Activated naive CD8-positive, alpha-beta T cell treated with anti-CD3 and anti-CD28 coated beads, Interleukin-2, amount 50 U/mL, for 24 hours (primary cell): ENCODE data around the gene SRSF12.
A peak's percentile ranks its signal among the peaks of the same experiment; 100 is the strongest.

Source experiments
- ATAC-seq: fragments of 150-1000 bp; cut with Tn5 transposase; one replicate; pipeline ENCODE4 v1.10.0; 2021
- DNase-seq: peaks from one replicate; pipeline ENCODE4 v3.0.0; 2021
- H3K27ac Mint-ChIP-seq: one replicate; pipeline ENCODE4 v1.8.0; 2021; ENCODE audit warnings: mild to moderate bottlenecking, mixed read lengths
- H3K27me3 Mint-ChIP-seq: one replicate; pipeline ENCODE4 v1.8.0; 2021; ENCODE audit warnings: mixed read lengths
- H3K36me3 Mint-ChIP-seq: one replicate; pipeline ENCODE4 v1.8.0; 2021; ENCODE audit warnings: low read depth, mixed read lengths
- H3K4me1 Mint-ChIP-seq: one replicate; pipeline ENCODE4 v1.8.0; 2021; ENCODE audit warnings: mixed read lengths
- H3K4me3 Mint-ChIP-seq: one replicate; pipeline ENCODE4 v1.8.0; 2021; ENCODE audit warnings: mild to moderate bottlenecking, moderate library complexity, mixed read lengths
- H3K9me3 Mint-ChIP-seq: one replicate; pipeline ENCODE4 v1.8.0; 2021; ENCODE audit warnings: mixed read lengths

SRSF12 gene

DNA sequence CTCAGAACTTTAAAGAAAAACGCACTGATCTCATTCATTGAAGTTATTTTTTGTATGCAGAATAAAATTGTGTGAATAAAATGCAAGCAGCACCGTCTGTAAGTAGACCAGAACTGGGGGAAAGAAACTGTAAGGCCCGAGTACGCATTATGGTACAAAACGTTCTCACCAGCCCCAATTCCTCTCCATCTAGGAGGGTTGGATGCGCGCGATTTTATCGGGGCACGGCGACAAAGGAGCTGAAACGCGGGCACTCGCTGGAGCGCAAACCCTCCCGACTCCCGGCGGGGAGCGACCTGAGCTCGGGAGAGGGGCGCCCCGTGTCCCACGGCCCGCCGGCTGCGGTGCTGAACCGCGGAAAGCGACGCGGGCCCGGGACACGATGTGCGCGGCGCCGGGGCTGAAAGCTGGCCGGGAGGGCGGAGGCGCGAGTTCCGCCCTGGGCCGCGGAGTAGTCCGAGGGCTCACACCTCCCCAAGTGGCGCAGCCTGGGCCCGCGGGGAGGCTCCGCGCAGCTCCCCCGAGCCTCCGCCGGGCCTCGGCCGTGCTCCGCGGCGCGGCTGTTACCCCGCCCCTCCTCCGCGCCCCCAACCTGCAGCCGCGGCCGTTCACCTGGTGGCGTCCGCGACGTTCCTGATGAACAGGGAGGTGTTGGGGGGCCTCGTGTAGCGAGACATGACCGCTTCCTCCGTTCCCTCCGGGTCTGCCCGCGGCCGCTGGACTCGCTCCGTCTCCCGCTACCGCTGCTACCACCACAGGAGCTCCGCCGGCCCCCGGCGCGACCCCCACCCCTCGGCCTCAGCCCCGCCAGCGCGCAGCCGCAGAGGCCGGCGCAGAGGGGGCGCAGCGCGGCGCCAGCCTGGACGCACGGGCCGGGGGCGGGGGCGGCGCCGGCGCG, at the start of gene SRSF12:
TSS of gene SRSF12 (minus strand) at position 861 of the 898 bp plus-strand sequence. CDS start at position 677, 184 bp downstream.
- peaks cover 6% of the 10 kb centered on the region for H3K4me1 Mint-ChIP-seq
- peaks cover 6% of the 10 kb centered on the region for H3K27me3 Mint-ChIP-seq
- H3K9me3 Mint-ChIP-seq = no peaks in the 10 kb centered on the region
- ATAC-seq = peak; percentile 89
- H3K27ac Mint-ChIP-seq = peak within 1 kb of the TSS; percentile 33
- DNase-seq = peak; percentile 39
- no peaks in the 10 kb centered on the region for H3K36me3 Mint-ChIP-seq
- H3K4me3 Mint-ChIP-seq = peak within 1 kb of the TSS; percentile 80

DNA sequence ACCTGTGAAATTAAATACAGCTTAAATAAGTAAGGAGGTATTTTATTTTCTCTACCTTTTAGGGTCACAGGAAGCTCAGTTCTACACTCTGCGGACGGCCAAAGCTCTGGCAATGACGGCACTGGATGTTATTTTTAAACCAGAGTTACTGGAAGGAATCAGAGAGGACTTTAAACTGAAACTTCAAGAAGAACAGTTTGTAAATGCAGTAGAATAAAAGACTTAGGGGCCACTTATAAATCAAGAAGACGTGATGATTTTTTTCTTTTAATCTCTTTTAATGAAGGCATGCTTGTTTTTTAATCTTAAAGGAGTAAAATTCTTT, 44.1 kb upstream of the SRSF12 start:
- H3K9me3 Mint-ChIP-seq = no peaks in the 10 kb centered on the region
- DNase-seq (no peak), ATAC-seq (no peak)
- peaks cover 44% of the 10 kb centered on the region for H3K36me3 Mint-ChIP-seq
- H3K4me1 Mint-ChIP-seq = no peaks in the 10 kb centered on the region
- H3K27ac Mint-ChIP-seq = no peak overlapping the region
- no peak overlapping the region for H3K4me3 Mint-ChIP-seq
- no peaks in the 10 kb centered on the region for H3K27me3 Mint-ChIP-seq

DNA sequence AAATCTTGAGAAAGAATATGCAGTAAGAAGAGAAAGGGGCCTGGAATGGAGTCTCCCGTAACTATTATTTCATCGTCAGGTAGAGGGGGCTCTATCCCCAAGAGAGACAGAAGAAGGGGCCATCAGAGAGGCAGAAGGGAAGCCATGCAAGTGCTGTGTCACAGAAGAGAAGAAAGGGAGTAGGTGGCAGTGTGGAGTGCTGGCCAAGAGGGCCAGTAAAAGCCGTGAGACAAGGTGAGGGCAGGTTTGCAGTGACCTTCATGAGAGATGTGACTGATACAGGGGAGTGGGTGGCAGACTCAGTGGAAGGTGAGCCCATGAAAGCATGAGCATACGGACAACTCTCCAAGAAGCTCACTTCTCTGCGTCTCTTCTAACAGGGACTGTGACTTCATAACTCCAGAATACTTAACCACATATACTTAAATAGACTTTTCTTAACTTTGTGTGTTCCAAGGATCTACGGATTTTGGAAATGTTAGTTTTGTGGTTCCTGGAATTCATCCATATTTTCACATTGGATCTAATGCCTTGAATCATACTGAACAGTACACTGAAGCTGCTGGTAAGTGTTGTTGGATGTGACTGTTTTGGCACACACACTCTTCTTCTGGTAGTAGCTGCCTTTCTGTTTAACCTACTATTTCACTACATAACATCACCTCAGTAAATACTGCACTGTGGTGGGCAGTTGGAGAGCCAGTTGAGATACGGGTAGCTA, 43.6 kb upstream of the SRSF12 start:
- Mint-ChIP-seq H3K27me3 (no peaks in the 10 kb centered on the region), H3K4me1 (no peaks in the 10 kb centered on the region), H3K27ac (no peak overlapping the region), H3K4me3 (no peak overlapping the region), H3K9me3 (no peaks in the 10 kb centered on the region), H3K36me3 (peaks cover 41% of the 10 kb centered on the region)
- DNase-seq (no peak), ATAC-seq (no peak)

DNA sequence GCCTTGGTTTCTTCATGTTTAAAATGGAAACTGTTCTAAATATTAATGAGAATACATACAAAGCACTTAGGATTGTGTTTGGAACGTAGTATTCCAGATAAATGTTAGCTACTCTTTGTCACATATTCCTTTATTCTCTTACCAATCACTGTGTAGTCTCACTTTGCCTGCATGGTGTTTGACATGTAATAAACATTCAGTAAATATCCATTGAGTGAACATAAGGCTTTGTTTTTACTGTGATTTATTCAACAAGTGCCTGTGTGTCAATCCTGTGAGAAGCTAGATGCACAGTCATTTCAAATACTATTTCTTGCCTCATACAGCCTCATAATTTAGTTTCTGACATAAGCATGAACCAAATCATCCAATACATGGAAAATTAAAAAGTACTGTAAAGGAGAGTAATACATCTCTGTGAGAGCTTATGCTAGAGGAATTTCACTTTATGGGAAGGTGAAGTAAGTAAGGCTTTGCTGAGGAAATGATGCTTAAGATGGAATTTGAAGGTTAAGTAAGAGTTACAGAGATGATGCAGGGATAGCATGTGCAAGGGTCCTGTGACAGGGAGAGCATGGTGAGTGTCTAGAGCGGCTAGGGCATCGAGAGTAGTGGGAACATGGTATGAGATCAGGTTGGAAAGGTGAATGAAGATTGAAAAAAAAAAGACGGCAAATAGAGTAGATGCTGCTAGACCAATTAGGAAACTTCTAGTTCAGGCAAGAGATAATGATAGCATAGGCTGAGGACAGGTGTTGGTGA, 42.6 kb upstream of the SRSF12 start:
- DNase-seq = no peak
- Mint-ChIP-seq H3K4me3 (no peak overlapping the region), H3K27me3 (no peaks in the 10 kb centered on the region), H3K36me3 (peaks cover 45% of the 10 kb centered on the region), H3K27ac (no peak overlapping the region), H3K9me3 (no peaks in the 10 kb centered on the region), H3K4me1 (no peaks in the 10 kb centered on the region)
- ATAC-seq = no peak

DNA sequence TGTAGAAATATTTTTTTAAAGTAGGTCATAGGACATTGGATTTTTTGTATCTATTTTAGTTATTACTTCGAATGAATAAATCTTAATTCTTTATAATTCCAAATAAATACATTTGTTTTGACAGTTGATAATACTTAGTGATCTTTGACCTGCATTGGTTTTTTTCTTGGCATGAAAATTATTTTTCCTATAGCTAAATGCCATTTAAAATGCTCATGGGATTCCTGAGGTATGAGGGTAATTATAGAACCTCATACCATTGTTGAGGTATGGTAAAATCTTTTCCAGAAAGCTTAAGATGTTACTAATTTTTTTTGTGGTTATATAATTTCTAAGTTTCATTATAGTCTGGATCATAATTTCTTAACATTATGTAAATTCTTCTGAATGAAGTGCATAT, 36.3 kb upstream of the SRSF12 start:
- ATAC-seq = no peak
- peaks cover 34% of the 10 kb centered on the region for H3K36me3 Mint-ChIP-seq
- DNase-seq = no peak
- no peaks in the 10 kb centered on the region for H3K9me3 Mint-ChIP-seq
- H3K4me3 Mint-ChIP-seq = no peak overlapping the region
- no peaks in the 10 kb centered on the region for H3K27me3 Mint-ChIP-seq
- H3K27ac Mint-ChIP-seq = no peak overlapping the region
- H3K4me1 Mint-ChIP-seq = peaks cover 4% of the 10 kb centered on the region

DNA sequence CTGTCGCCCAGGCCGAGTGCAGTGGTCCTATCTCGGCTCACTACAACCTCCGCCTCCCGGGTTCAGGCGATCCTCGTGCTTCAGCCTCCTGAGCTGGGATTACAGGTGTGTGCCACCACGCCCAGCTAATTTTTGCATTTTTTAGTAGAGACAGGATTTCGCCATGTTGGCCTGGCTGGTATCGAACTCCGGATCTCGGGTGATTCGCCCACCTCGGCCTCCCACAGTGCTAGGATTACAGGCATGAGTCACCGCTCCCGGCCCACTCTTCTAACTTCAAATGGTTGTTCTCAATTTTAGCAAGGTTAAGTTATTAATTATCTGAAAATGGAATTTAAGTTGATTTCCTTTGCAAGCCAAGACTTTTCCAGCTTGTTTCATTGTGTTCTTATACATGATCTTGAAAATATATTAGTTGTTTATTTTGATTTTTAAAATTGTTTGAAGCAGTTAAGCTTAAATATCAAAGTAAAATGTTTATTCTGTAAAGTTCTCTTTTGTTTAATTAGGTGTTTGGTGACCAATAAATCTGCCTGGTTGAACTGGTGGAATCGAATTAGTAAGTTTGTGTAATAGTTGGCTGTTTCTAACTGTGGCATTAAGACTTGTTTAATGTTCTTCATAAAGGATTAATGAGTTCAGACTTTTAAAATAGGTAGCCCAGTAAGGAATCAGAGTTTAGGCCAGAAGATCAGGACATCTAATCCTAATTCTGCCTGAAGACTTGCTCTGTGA, 30.3 kb upstream of the SRSF12 start:
- Mint-ChIP-seq H3K9me3 (no peaks in the 10 kb centered on the region), H3K27ac (no peak overlapping the region), H3K4me3 (peak overlapping the region; percentile 64), H3K4me1 (peaks cover 36% of the 10 kb centered on the region), H3K36me3 (peaks cover 28% of the 10 kb centered on the region), H3K27me3 (no peaks in the 10 kb centered on the region)
- ATAC-seq = no peak
- DNase-seq = peak; percentile 47

DNA sequence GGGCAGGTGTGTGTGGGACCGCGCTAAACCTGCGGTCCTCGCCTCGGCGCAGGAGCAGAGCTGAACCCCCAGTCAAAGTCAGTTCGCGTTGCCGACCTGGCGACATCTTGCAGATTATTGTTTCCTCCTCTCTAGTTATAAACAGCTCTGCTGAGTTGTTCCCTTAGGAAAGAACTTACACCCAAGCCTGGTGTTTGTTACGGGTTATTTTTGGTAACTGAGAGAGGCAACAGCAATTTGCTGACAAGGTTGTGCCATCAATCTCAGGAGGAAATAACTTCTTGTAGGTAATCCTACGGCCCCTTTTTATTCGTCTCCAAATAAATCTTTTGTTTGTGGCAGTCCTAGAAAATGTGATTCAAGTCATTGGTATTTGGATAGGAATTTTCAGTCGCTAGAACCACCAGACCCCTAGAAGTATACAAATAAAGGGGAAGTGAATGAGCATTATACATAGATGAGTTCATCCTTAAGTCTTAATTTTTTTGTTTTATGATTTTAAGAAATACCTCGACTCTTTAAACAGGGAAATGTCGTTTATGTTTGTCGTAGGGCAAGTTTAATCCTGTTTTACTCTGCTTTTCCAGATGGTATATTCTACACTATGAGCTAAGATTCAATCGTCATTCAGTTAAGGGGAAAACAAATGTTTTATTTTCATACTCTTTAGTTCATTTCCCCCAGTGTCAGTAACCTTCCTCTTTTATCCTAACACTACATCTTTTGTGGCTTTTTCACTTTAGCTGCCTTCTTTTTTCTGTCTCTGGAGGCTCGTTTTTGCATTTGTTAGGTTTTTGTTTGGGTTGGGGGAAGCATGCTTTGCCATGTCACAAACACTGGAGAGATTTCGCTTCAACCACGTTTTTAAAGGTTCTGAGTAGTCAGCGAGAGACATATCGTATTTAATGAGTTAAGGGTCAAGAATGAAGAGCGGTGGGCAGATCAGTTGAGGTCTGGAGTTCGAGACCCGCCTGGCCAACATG, 29.1 kb upstream of the SRSF12 start:
- Mint-ChIP-seq H3K27me3 (no peaks in the 10 kb centered on the region), H3K36me3 (peaks cover 25% of the 10 kb centered on the region), H3K4me3 (peak overlapping the region; percentile 82), H3K27ac (peak overlapping the region; percentile 86), H3K4me1 (peaks cover 36% of the 10 kb centered on the region), H3K9me3 (no peaks in the 10 kb centered on the region)
- DNase-seq (peak; percentile 35), ATAC-seq (no peak)

DNA sequence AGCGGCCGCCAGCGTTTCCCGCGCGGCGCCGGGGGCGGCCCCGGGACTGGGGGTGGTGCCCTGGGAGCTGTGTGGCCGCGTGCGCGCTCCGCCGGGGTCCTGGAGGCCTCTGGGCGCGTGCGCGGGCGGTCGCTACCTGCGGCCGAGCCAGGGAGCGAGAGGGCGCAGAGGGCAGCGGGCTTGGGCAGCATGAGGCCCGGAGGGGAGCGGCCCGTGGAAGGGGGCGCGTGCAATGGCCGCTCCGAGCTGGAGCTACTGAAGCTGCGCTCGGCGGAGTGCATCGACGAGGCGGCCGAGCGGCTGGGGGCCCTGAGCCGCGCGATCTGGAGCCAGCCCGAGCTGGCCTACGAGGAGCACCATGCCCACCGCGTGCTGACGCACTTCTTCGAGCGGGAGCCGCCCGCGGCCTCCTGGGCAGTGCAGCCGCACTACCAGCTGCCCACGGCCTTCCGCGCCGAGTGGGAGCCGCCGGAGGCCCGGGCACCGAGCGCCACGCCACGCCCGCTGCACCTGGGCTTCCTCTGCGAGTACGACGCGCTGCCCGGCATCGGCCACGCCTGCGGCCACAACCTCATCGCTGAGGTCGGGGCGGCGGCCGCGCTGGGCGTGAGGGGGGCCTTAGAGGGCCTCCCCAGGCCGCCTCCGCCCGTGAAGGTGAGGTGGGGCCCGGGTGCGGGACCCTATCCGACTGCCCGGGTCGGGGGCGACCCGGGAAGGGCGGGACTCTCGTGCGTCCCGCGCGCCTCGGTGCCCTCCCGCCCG, 28.3 kb upstream of the SRSF12 start, which contains the start of gene PM20D2:
TSS of gene PM20D2 (plus strand) at position 100 of the 762 bp plus-strand sequence. CDS start at position 190, 90 bp downstream.
- H3K27ac Mint-ChIP-seq = peak within 1 kb of the TSS; percentile 95
- peaks cover 17% of the 10 kb centered on the region for H3K36me3 Mint-ChIP-seq
- DNase-seq (peak; percentile 82), ATAC-seq (peak; percentile 88)
- H3K4me1 Mint-ChIP-seq = peaks cover 34% of the 10 kb centered on the region
- H3K4me3 Mint-ChIP-seq = peak within 1 kb of the TSS; percentile 84
- no peaks in the 10 kb centered on the region for H3K27me3 Mint-ChIP-seq
- no peaks in the 10 kb centered on the region for H3K9me3 Mint-ChIP-seq

DNA sequence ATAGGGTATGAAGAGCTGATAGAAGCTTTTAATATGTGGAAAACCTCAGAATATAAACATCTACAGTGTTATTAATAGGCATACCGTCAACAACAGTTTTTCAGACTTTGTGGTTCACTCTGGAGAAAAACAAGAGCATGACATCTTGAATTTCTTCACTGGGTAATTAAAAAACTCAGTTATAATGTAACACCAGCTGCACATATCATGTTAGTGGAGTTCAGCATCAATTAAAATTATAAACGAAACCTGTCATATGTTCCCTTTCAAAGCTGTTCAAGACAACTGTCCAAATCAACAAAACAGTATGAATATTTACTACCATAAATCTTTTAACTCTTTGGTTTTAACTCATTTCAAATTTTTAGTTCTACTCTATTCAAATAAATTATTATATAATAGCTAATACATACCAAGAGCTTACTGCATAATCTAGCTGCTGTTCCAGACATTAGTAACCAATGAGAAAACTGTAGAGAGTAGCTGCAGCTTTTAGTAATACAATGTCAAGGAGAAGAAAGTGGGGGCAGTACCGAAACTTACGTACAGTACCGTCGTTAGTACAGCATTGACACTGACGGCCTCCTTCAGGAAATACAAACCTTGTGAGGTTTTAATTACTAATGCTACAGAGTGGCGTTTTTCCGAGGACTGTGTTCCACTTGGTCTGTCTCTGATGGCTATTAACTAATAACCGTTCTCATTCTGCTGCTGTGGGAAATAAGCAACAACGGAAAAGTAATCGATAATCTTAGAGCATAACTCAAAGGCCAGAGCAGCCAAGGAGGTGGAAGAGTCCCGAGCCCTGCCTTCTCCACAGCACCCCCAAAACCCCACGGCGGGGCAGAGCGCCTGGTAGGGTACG, 27.5 kb upstream of the SRSF12 start:
- Mint-ChIP-seq H3K4me1 (peaks cover 34% of the 10 kb centered on the region), H3K36me3 (peaks cover 17% of the 10 kb centered on the region), H3K27ac (peak overlapping the region; percentile 95), H3K9me3 (no peaks in the 10 kb centered on the region), H3K4me3 (peak overlapping the region; percentile 84), H3K27me3 (no peaks in the 10 kb centered on the region)
- DNase-seq = peak; percentile 29
- peak; percentile 80 for ATAC-seq

DNA sequence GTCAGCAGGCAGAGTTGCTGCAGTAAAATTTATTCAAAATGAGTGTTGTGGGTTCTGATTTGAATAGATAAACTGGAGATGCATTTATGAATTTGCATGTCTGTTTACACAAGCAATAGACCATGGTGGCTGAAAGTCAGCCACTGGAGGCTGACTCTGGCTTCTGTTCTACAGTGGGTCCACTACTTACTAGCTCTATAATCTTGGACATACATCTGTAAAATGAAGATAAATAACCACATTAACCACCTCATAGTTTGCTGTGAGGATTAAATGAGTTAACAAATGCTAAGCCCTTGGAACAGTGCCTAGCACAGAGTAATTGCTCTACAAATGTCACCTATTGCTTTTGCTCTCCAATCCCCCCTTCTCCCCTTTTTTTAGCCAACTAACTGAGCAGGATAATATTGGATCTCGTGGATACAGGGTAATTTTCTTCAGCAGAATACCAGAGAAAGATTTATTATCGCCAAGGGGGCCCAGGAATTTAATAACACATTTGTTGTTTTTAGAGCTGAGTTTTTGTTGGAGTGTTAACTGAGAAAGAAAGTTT, 26.6 kb upstream of the SRSF12 start:
- ATAC-seq (no peak), DNase-seq (no peak)
- no peaks in the 10 kb centered on the region for H3K9me3 Mint-ChIP-seq
- H3K36me3 Mint-ChIP-seq = peaks cover 13% of the 10 kb centered on the region
- no peak overlapping the region for H3K4me3 Mint-ChIP-seq
- no peak overlapping the region for H3K27ac Mint-ChIP-seq
- H3K4me1 Mint-ChIP-seq = peaks cover 34% of the 10 kb centered on the region
- H3K27me3 Mint-ChIP-seq = no peaks in the 10 kb centered on the region

DNA sequence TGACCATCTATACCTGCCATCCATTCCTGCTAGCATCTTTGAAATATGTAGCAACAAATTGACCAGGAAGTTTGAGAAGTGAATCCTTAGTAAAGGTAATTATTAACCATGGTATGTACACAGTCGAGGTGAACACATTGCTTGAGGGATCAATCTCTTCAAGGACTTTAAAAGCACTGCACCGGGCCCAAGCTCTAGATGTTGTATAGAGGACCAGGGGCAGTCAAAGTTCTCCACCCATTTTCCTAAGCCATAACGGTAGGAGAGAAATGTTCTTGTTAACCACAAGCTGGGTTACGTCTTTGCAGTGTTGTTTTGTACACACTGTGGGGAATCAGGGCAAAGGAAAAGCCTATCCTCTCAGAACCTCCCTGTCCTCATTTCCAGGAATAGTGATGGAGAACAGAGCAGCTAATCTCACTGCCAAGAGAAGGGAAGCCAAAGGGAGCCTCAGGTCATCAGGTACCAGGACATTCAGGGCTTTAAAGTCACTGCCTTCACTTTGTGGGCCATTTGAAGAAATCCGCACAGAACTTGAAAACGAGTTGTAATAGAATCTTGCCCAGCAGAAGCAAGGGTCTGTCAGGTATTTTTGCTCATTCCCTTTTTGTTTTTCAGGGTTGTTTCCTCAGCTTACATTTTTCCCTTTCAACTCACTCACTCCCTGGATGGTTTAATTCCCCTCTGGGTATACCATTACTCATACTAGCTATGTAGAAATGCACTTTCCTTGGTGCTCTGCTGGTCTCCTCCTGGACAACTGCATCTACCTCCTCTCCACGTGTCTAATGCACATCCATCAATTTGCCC, 22.7 kb upstream of the SRSF12 start:
- no peaks in the 10 kb centered on the region for H3K36me3 Mint-ChIP-seq

More for the DNA sequence above, 22.7 kb upstream of the SRSF12 start:
- DNase-seq (no peak), ATAC-seq (no peak)
- Mint-ChIP-seq H3K27ac (no peak overlapping the region), H3K4me1 (peaks cover 12% of the 10 kb centered on the region), H3K27me3 (no peaks in the 10 kb centered on the region), H3K4me3 (no peak overlapping the region), H3K9me3 (no peaks in the 10 kb centered on the region)
